Mesenteric fat pad (tissue), 1 donor: ENCODE results near the gene SLC1A4. TPM values are rescaled to one million over a fixed set of nuclear protein-coding genes. Genes with fewer than 3 reads are reported as not detected.

Experiments used
- DNase-seq: peaks from one replicate; pipeline ENCODE4 v3.0.0-alpha.2; 2020; ENCODE audit warnings: low spot score
- total RNA-seq: library from RNA; stranded (reverse); fragmentation: NEBNext Ultra II Directional; extraction: Animal tissue kit (Norgen Biotek cat#: 25700); gene quantifications from one replicate; pipeline ENCODE4 v1.2.1, GENCODE V29; 2021
- donor health status: DM: yes; HTN: yes; CAD: no.

SLC1A4 gene
- total RNA-seq, 1 donor from 2014 or later: 6.8 TPM

DNA sequence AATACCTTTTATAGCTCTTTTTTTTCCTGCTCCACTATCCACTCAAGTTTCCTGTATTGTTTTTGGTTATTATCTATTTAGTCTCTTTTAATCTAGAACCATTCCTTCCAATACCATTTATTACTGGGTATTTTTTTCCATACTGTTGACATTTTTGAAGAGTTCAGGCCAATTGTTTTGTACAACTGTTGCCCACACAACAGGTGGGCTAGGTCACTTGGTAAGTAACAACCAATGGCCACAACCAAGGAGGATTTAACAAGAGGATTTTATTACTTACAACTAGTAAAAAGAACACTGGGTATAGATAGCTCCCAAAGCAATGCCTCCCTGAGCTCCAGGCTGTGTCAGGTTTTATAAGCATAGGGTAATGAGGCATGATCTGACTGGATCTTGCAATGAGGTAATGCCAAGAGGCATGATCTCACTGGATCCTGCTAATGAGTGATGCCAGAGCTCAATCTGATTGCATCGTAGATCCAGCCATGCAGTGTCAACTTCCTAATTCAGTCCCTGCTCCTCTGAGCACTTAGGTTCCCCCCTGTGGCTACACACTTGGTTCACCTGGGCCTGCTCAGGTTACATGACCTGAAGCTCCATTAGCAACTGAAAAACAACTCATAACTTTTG, 59.9 kb downstream of the SLC1A4 start:
- no peak for DNase-seq

DNA sequence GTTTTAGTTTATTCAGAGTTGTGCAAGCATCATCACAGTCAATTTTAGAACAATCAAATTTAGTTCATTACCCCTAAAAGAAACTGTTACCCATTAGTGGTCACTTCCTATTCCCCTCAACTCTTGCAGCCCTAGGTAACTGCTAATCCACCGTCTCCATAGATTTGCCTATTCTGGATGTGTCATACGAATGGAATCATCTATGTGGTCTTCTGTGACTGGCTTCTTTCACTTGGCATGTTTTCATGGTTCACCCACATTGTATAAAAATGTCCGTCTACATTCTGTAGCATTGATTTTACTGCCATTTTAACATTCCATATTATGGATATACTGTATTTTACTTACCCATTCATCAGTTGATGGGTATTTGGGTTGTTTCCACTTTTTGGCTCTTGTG, 61.7 kb downstream of the SLC1A4 start:
- no peak for DNase-seq

DNA sequence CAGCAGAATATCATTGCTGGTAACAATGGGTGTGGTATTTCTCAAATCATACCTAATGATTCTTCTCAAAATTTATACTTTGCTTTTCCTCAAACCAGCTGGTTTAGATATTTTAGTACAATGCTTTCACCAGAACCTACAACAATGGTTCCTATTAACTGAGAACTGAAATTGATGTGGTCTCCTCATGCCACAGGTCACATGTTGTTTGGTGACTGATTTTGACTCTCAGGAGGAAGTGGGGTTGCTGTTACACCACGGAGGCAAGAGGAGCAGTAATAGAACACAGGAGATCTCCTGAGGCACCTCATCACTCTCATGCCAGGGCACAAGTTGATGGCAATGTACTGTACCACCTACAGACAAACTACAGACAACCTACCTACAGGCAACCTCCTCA, 64.0 kb downstream of the SLC1A4 start:
- no peak for DNase-seq

DNA sequence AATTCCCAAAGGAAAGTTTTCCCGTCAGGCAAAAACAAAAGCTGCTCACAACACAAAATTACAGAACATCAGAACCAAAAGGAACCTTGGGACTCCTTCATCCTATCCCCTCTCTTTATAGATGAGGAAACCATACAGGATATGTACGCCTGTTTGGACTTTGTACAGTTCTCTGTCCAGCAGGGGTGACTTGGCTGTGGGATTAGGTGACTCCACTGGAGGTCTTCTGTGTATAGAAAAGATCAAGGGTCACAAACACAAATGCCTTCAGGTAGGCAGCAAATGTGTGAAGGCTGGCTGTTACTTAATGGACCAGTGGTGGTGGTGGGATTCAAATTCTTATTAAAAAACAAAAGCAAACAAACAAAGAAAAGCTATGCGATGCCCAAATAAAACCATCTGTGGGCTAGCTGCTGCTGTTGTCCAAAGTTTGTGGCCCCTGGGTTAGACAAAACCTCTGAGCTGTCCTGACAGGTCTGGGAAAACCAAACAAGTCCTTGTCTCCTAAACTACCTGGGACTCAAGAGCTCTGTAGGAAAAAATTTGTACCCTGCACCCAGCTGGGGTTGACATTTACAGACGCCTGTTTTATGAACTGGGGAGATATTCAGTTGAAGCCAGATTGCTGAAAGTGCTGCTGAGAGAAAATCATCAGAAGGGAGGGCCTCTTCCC, 65.7 kb downstream of the SLC1A4 start:
- no peak for DNase-seq

DNA sequence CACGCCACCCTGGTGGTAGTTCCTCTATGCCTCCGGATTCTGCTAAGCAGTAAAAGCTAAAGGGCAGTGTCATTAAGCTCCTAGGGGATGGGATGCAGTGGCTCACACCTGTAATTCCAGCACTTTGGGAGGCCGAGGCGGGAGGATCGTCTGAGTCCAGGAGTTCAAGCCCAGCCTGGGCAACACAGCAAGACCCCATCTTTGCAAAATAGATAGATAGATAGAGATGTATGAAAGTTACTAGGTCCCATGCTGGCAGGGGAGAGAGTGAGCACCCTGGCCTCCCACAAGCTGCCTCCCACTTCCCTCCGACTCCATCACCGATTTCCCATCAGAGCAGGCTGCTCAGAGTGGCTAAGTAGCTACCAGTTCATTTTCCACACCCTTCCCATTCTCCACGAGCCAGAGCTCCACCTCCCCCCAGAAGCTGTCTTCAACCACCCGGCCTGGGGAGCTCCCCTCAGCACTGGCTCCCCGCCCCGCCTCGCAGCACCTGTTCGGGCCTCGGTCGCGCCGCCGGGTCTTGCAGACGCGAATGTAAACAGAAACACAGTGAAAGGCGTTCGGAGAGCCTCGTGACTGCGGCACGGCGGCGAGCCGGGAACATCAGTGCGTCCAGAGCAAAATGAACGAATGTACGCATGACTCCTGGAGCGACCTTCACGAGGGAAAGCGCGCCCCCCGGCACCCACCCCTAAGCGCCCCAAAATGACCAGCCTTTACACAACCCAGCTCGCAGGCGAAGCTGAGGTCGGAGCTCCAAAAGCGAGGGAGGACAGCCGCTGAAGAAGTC, 66.4 kb downstream of the SLC1A4 start:
- DNase-seq: no peak

DNA sequence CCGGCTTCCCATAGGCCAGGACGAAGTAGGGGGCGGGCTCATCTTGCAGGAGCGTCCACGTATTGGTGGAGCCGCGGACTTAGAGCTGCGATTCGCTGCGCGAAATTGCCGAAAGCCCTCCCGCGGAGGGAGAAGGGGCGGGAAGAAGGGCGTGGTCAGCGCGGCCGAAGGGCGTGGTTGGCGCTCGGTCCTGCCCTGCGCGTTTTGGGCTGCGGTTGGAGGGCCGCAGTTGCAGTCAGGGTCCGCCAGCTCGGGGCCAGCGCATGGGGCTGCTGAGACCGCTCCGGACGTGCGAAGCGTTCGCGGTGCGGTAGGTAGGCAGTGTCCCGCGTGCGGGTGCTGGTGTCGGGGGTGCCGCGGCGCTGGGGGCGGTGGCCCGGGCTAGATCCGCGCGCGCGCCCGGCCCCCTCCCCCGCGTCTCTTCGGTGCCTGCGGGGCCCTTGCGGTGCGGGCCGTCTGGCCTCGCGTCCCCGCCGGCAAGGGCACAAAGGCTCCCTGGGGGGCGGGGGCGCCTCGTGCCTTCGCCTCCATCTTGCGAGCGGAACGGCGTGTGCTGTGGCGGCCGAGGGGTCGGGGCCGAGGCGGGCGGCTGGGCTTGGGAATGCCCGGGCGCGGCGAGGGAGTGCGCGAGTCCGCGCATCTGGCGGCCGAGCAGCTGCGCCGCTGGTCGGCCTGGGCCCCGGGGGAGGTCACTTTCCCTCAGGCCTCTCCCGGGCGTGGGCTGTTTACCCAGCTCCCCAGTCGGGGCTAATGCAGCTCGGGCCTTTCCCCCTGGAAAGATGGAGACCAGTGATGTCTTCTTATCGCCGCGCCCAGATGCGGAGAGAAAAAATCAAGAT, 67.2 kb downstream of the SLC1A4 start, which contains the start of gene CEP68:
CEP68 (plus strand) TSS at position 202 of the 839 bp plus-strand sequence. CDS start 13,029 bp downstream, outside the sequence.
- peak; percentile 98 for DNase-seq

- DNase-seq: no peak
Observed at GRCh38 chr2:65057054-65057375, 67.8 kb downstream of the SLC1A4 start.

DNA sequence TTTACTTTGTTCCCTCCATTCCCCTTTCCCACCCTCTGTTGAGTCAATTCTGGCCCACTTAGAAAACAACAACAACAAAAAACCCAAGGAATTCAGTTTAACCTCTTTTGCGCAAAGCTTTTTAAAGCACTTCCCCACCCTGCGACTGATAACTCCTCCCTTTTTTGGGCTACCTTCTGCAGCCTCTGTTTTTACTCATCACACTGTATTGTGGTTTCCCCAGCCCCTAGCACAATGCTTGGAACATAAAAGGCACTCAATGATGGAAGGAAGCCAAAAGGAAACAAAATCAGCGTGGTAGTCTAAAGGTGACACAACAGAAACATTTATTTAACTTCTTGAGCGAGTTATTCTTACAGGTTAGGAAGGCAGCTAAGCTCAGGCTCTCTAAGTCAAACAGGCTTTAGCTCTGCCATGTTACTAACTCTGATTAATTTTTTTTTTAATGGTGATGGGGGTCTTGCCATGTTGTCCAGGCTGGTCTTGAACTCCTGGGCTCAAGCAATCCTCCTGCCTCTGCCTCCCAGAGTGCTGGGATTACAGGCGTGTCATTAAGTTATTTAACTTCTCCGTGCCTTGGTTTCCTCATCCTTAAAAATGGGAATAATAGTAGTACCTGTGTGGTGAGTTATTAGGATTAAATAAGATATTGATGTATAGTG, 68.3 kb downstream of the SLC1A4 start:
- no peak for DNase-seq

DNA sequence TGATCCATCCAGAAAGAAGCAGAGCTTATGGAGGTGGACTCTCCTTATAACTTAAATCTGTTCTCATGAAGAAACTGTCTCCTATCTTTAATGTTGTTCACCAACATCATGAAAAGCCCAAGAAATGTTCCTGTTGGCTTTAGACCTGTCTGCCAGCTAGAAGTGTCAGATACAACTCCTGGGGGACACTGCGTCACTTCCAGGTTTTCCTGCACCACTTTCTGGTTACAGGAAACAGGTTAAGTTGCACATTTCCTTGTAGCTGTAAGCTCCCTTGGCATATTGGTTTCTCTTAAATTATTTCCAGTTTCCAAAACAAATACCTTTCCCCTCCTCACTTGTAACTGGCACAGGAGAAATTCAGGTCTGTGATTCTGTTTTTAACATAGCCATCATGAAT, 69.9 kb downstream of the SLC1A4 start:
- no peak for DNase-seq

DNA sequence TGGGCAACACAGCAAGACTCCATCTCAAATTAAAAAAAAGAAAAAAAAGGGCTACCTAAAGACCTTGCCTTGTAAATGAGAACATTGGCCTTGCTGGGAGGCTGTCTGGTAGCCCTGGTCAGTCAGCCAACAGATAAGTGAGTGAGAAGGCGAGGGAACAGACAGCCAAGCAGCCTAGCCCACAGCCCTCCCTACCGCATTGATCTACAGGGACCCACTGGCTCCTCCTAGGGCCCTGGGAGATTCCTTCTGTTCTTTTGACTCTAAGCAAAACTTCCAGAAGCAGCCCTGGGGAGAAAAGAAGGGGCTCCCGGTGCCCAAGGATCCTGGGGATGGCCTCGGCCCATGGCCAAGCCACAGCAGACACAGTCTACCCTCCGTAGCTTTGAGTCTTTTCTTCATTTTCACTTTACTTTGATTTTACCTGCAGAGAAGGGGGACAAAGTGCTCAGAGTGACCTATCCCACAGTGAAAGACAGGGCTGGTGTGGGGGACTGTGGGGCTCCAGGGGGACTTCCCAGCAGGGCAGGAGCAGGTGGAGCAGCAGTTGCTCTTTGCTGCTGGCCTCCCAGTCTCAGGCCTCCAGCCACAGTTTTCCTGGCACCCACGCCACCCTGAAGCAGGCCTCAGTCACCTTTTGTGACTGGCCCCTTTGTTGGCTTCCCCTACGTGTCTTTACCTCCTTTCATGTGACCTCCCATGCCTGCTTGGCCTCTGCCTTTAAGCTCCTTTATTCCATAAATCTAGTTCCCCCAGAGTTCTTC, 72.1 kb downstream of the SLC1A4 start:
- DNase-seq: no peak

GRCh38 chr2:65061910-65062339, 72.7 kb downstream of the SLC1A4 start:
- no peak for DNase-seq

DNA sequence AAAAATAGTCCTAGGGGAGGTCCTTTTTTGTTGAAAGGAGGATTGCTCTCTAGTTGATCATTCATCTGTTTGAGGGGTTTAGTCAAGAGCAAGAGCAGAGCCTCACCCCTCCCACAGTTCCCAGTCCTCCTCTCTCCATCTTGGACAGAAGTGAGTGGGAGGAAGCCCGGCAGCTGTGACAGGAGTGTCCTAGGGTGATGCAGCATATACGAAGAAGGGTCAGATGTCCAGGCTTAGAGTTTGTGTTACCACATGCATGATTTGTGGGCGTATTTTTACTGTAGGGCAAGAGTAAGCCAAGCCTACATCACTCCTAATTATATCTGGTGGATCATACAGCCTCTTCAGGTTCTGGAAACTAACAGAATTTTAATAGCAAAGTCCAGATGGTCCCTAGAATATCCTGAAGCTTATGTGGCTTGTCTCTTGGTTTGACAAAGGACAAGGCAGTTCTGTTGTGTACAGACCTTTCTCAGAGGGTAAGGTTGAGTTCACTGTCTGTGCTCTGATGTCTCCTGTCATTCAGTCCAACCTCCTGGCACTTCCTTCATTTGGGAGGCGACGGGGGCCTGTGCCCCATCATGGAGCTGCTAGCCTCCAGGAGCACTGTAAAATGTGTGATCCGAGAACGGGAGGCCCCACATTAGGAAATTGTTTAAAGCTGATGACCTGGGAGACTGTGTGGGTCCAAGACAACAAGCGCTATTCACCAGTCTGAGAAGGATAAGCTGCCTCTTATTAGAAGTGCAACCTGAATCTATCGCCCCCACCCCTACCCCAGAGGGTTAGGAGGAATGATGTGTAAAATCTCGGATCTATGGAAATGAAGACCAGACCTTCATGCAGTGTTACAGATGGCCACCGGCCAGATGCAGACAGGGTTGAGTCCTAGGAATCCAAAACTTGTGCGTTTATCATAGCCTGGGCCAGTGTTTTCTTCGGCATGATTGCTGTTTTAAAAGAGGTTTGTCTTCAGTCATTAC, 73.9 kb downstream of the SLC1A4 start:
- no peak for DNase-seq

DNA sequence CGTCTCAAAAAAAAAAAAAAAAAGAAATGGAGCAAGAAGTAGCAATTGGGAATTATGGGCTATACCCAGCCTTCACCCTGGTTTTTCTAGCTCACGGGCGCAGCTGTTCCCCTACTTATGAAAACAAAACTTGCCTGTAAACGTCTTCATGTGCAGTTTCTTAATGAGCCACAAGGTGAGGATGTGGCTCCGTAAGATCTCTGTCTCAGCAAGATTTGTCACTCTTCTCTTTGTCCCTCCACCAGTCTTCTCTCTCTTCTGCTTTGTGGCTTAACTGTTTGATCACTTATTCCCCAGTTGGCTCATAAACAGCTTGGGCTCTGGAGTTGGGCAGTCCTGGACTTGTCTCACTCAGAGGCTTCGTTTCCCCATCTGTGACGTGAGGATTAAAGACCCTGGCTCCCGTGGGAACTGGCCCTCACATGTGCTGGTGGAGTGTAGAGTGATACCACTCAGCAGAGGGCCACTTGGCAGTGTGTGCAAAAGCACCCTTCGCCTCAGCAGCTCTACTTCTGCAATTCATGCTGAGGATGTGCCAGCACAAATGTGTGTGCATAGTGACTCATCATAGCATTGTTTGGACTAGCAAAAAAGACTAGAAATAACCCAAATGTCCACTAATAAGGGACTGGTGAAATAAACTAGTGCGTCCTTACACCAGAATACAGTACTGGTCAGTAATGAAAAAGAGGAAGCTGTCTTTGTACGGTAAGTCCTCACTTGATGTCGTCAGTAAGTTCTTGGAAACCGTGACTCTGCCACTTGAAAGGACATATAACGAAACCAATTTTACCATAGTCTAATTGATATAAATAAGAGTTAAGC, 75.7 kb downstream of the SLC1A4 start:
- no peak for DNase-seq

GRCh38 chr2:65067806-65068553, 78.8 kb downstream of the SLC1A4 start:
- no peak for DNase-seq

DNA sequence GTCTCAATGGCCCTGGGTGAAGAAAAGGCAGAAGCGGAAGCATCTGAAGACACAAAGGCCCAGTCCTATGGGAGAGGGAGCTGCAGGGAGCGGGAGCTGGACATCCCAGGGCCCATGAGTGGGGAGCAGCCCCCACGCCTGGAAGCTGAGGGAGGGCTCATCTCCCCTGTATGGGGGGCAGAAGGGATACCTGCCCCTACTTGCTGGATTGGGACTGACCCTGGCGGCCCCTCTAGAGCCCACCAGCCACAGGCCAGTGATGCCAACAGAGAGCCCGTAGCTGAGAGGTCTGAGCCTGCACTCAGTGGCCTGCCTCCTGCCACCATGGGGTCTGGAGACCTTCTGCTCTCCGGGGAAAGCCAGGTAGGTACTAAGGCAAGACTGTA, 80.2 kb downstream of the SLC1A4 start:
- no peak for DNase-seq

GRCh38 chr2:65070172-65070830, 81.1 kb downstream of the SLC1A4 start:
- DNase-seq: no peak

GRCh38 chr2:65070856-65071255, 81.7 kb downstream of the SLC1A4 start:
- DNase-seq: no peak
